ENCODE data around the gene OR6B3.

DNA sequence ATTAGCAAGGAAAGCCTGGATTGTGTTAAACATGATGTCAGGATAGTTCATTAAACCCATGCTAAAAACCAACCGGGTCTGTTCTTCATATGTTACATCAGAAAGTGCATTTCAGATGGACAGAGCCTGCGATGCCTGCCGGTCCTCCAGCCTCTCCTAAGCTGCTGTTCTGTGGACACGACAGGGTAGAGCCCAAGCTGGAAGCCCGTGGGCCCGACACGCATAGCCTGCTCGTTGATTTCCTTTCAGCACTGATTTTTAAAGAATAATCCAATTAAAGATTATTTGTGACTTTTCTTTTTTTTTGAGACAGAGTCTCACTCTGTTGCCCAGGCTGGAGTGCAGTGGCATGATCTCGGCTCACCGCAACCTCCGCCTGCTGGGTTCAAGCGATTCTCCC is 797 bp downstream of the OR6B3 start:
- TF ChIP-seq, protein P1, sequence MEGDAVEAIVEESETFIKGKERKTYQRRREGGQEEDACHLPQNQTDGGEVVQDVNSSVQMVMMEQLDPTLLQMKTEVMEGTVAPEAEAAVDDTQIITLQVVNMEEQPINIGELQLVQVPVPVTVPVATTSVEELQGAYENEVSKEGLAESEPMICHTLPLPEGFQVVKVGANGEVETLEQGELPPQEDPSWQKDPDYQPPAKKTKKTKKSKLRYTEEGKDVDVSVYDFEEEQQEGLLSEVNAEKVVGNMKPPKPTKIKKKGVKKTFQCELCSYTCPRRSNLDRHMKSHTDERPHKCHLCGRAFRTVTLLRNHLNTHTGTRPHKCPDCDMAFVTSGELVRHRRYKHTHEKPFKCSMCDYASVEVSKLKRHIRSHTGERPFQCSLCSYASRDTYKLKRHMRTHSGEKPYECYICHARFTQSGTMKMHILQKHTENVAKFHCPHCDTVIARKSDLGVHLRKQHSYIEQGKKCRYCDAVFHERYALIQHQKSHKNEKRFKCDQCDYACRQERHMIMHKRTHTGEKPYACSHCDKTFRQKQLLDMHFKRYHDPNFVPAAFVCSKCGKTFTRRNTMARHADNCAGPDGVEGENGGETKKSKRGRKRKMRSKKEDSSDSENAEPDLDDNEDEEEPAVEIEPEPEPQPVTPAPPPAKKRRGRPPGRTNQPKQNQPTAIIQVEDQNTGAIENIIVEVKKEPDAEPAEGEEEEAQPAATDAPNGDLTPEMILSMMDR (IDR thresholded peaks at IDR 0.05; ENCODE audit: low read depth, low read length, missing input control) = no peak
- no peak for TF ChIP-seq JUND (IDR thresholded peaks at IDR 0.05)
- TF ChIP-seq GABPA (IDR thresholded peaks at IDR 0.05 in 1 of 2, conservative IDR thresholded peaks at IDR 0.05 in 1 of 2) = no peak
- TF ChIP-seq, protein P2, sequence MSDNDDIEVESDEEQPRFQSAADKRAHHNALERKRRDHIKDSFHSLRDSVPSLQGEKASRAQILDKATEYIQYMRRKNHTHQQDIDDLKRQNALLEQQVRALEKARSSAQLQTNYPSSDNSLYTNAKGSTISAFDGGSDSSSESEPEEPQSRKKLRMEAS (IDR thresholded peaks at IDR 0.05) = no peak
- no peak for TF ChIP-seq TAF1 (conservative IDR thresholded peaks at IDR 0.05)
- no peak for TF ChIP-seq REST (IDR thresholded peaks at IDR 0.05)
